ENCODE measurements around the gene ANO4.

Gene ANO4

GRCh38 chr12:100843061-100843460, 48.5 kb downstream of the ANO4 start:
- TF ChIP-seq CTCF (conservative IDR thresholded peaks at IDR 0.05; ENCODE audit: low read depth, low read length) = no peak
- H3K4me3 ChIP-seq (IDR thresholded peaks at IDR 0.05; ENCODE audit: insufficient read depth, low read depth, low read length) = no peak overlapping the region

GRCh38 chr12:100845095-100845494, 50.5 kb downstream of the ANO4 start:
- TF ChIP-seq CTCF (conservative IDR thresholded peaks at IDR 0.05; ENCODE audit: low read depth, low read length) = no peak
- H3K4me3 ChIP-seq (IDR thresholded peaks at IDR 0.05; ENCODE audit: insufficient read depth, low read depth, low read length) = no peak overlapping the region
- no peak overlapping the region for H2AFZ ChIP-seq (ENCODE audit: low read depth)
- no peaks in the 10 kb centered on the region for H3K4me1 ChIP-seq (ENCODE audit: low read depth, poor library complexity, severe bottlenecking)
- H4K20me1 ChIP-seq (ENCODE audit: insufficient read depth) = no peaks in the 10 kb centered on the region
- no peak overlapping the region for H3K9ac ChIP-seq
- no peak overlapping the region for H3K27ac ChIP-seq
- H3K79me2 ChIP-seq (ENCODE audit: insufficient read depth, low read depth) = no peaks in the 10 kb centered on the region
- no peaks in the 10 kb centered on the region for H3K27me3 ChIP-seq (ENCODE audit: insufficient read depth, low read depth)
- no peak overlapping the region for H3K4me2 ChIP-seq
- no peaks in the 10 kb centered on the region for H3K36me3 ChIP-seq (ENCODE audit: insufficient read depth)

More at GRCh38 chr12:100843061-100843460, 48.5 kb downstream of the ANO4 start:
- no peak overlapping the region for H3K9ac ChIP-seq
- H2AFZ ChIP-seq (ENCODE audit: low read depth) = no peak overlapping the region
- H3K27ac ChIP-seq = no peak overlapping the region
- H3K27me3 ChIP-seq (ENCODE audit: insufficient read depth, low read depth) = no peaks in the 10 kb centered on the region
- no peaks in the 10 kb centered on the region for H4K20me1 ChIP-seq (ENCODE audit: insufficient read depth)
- H3K79me2 ChIP-seq (ENCODE audit: insufficient read depth, low read depth) = no peaks in the 10 kb centered on the region
- H3K36me3 ChIP-seq (ENCODE audit: insufficient read depth) = no peaks in the 10 kb centered on the region
- H3K4me2 ChIP-seq = no peak overlapping the region
- no peaks in the 10 kb centered on the region for H3K4me1 ChIP-seq (ENCODE audit: low read depth, poor library complexity, severe bottlenecking)

GRCh38 chr12:100851637-100852036, 57.1 kb downstream of the ANO4 start:
- H4K20me1 ChIP-seq (ENCODE audit: insufficient read depth) = no peaks in the 10 kb centered on the region
- TF ChIP-seq CTCF (conservative IDR thresholded peaks at IDR 0.05; ENCODE audit: low read depth, low read length) = no peak
- H3K27ac ChIP-seq = no peak overlapping the region
- no peak overlapping the region for H3K4me2 ChIP-seq
- no peaks in the 10 kb centered on the region for H3K79me2 ChIP-seq (ENCODE audit: insufficient read depth, low read depth)
- H3K27me3 ChIP-seq (ENCODE audit: insufficient read depth, low read depth) = no peaks in the 10 kb centered on the region
- no peak overlapping the region for H3K4me3 ChIP-seq (IDR thresholded peaks at IDR 0.05; ENCODE audit: insufficient read depth, low read depth, low read length)
- H3K9ac ChIP-seq = no peak overlapping the region
- H3K4me1 ChIP-seq (ENCODE audit: low read depth, poor library complexity, severe bottlenecking) = no peaks in the 10 kb centered on the region
- H2AFZ ChIP-seq (ENCODE audit: low read depth) = no peak overlapping the region
- H3K36me3 ChIP-seq (ENCODE audit: insufficient read depth) = no peaks in the 10 kb centered on the region

- no peak overlapping the region for H3K4me3 ChIP-seq (IDR thresholded peaks at IDR 0.05; ENCODE audit: insufficient read depth, low read depth, low read length)
These were observed 62.8 kb downstream of the ANO4 start for GRCh38 chr12:100857418-100857817.

More at GRCh38 chr12:100857418-100857817, 62.8 kb downstream of the ANO4 start:
- Histone ChIP-seq H4K20me1 (ENCODE audit: insufficient read depth) (no peaks in the 10 kb centered on the region), H3K36me3 (ENCODE audit: insufficient read depth) (no peaks in the 10 kb centered on the region), H2AFZ (ENCODE audit: low read depth) (no peak overlapping the region), H3K27ac (no peak overlapping the region), H3K27me3 (ENCODE audit: insufficient read depth, low read depth) (no peaks in the 10 kb centered on the region), H3K9ac (no peak overlapping the region), H3K79me2 (ENCODE audit: insufficient read depth, low read depth) (no peaks in the 10 kb centered on the region), H3K4me2 (no peak overlapping the region), H3K4me1 (ENCODE audit: low read depth, poor library complexity, severe bottlenecking) (no peaks in the 10 kb centered on the region)
- TF ChIP-seq CTCF (conservative IDR thresholded peaks at IDR 0.05; ENCODE audit: low read depth, low read length) = no peak
